HL-60/S4 treated with retinoic acid at 250 ng/mL for 4 days and 3 days (cell line): Measurements from ENCODE around the gene GP2.
"Not testable (repeated sequence)": the region's sequence is repeated elsewhere in the genome, so short reads cannot be mapped to it uniquely, and the experiment has no call there.

ENCODE experiments used
- in situ Hi-C: fragments of 300-500 bp; cut with MboI; formaldehyde crosslinking; loops from 2 replicates; pipeline ENCODE4 v1.7.0; 2022; ENCODE audit warnings: low sequenced_read_pairs

The GP2 gene

DNA sequence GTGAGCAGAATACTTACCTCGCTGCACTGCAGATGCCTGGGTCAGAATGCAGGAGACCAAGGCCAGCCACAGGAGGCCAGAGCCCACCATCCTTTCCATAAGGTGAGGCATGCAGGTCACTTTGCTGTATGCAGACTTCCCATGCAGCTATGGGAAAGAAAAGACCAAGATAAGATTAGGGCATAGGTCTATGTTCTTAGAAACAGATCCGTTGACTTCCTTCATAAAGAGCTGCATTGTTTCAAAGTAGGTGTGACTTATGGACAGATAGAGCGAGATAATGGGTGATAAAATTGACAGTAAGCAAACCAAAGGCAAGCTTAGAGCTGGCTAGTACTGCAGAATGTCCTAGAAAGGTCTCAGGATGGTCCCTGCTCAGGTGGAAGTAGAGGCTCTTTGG, 992 bp downstream of the GP2 start:
- in situ Hi-C loops = no loop called here

GRCh38 chr16:20325005-20325404, 2.3 kb downstream of the GP2 start:
- in situ Hi-C loops = no loop called here

DNA sequence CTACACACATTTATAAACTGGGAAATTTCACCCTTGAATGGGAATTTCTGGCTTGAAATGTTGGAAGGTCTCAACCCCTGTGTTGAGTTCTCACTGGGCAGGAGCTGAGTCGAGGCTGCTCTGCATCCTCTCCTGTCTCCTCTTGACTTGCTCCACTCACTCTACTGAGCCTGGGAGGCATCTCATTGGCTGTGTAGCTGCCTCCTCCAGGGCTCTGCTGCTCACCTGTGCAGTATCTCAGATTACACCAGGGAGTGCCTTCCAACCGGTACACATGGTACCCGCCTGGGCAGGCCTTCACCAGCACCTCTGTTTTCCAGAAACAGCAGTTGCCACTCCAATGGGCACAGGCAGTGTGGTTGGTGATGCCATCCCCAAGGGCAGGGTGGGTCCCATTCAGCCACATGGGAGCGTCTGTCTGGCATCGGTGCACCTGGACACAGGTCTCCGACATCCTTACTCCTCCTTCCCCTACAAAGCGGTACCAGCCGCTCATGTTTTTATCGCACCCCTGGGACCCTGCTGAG, 3.7 kb downstream of the GP2 start:
- in situ Hi-C loops = no loop called here

DNA sequence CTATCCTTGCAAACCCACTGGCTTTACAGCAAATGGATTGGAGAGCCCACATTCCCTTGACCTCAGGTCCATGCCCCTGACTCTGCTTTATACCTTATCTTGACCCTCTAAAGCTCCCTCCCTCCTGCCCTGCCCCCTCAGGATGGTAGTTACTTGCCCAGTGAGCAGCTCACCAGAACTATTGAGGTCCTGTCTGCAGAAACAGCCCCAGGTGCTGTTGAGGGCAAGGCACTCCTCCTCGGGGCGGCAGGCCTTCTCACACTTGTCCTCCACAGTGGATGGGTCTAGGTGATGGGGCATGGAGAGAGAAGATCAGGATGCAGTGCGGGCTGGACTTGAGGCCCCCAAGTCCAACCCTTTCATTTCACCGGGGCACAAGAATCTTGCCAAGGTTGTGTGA, 4.6 kb downstream of the GP2 start:
- in situ Hi-C loops = no loop called here

GRCh38 chr16:20321671-20322070, 5.6 kb downstream of the GP2 start:
- in situ Hi-C loops = no loop called here

DNA sequence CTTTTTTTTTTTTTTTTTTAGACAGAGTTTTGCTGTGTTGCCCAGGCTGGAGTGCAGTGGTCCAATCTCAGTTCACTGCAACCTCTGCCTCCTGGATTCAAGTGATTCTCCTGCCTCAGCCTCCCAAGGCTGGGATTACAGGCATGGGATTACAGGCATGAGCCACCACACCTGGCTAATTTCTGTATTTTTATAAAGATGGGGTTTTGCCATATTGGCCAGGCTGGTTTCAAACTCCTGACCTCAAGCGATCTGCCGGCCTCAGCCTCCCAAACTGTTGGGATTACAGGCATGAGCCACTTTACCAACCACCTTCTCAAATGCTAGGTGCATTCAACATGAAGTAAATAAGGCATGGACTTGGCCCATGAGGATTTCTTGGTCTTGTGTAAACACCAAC, 6.3 kb downstream of the GP2 start:
- in situ Hi-C loops = not testable (repeated sequence)

DNA sequence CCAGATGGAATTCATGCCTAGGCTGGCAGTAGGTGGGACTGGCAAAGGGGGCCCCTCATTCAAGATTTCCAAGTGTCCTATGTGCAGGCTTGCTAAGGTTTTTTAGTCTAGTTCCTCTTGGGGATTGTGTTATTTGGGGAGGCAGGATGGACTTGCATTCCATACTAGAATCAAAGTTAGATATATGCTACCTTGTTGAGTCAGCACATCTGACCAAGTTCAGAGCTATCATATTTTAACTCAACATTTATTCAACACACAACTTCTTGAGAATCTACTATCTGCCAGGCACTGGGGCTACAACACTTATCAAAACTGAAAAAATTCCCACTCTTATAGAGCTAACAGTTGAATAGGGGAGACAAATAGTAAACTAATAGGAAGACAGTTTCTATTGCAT, 6.7 kb downstream of the GP2 start:
- in situ Hi-C loops = no loop called here

GRCh38 chr16:20320178-20320577, 7.1 kb downstream of the GP2 start:
- in situ Hi-C loops = no loop called here

DNA sequence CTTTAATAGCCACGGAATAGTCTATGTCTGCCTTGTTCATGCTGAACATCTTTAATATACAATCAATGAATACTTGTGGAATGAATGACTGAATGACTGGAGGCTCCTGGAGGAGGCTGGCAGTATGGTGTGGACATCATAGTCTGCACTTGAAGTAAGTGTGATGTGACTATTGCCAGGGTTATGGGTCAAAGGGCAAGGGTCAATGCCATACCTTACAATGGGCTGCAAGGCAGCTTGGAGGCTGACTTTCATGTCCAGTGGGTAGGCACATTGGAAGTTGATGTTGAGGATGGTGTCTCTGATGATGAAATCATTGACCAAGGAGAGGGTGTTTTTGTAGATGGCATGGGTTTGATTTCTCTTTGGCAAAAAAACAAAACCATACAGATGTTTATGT, 7.9 kb downstream of the GP2 start:
- in situ Hi-C loops = no loop called here

- in situ Hi-C loops = no loop called here
Observed at GRCh38 chr16:20318437-20318836, 8.9 kb downstream of the GP2 start.

DNA sequence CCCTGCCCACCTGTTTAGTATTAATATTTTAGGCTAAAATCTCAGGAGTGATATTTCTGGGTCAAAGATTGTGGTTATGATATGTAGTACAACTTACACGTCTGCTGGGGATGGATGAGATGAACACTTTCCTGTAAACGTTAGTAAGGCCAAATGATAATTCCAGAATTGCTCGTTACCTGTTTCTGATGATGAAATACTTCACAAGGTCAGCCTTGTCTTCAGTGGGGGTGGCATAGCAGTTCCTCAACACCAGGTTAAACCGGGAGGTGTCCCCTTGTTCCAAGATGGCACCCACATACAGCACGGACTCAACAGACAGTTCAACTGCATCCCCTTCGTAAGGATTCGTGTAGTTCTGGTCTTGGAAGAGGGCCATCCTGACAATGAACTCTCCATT, 9.3 kb downstream of the GP2 start:
- in situ Hi-C loops = no loop called here

DNA sequence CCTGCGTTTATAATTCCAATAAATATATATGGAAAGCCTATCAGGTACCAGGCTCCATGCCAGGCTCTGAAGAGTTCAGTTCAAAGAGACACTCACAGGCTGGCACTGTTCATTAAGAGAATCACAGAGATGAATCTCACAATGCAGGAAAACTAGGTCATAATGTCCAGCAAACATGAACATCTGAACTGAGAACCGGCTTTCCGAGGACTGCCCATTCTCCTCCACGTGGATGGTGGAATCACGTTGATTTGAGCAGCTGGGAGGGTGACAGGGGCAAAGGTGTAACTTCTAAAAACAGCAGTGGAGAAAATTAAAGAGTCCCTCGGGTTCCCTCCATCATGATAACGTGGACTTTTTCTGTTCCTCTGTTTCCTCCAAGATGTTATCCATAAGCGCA, 10.2 kb downstream of the GP2 start:
- in situ Hi-C loops = no loop called here

DNA sequence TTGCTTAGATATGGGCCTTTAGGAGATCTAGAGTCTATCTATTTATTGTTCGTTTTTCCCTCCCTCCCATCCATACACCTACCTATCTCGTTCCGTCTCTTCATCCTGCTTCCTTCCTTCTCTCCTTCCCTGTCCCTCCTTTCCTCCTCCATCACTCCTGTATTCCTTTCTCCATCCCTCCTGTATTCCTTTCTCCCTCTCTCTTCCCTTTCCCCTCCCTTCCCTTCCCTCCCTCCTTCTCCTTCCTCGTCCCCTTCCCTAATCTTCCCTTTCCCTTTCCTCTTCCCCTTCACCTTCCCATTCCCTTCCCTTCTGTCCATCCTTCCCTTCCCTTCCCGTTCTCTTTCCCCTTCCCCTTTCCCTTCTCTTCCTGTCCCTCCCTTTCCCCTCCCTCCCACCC, 10.6 kb downstream of the GP2 start:
- in situ Hi-C loops = no loop called here

DNA sequence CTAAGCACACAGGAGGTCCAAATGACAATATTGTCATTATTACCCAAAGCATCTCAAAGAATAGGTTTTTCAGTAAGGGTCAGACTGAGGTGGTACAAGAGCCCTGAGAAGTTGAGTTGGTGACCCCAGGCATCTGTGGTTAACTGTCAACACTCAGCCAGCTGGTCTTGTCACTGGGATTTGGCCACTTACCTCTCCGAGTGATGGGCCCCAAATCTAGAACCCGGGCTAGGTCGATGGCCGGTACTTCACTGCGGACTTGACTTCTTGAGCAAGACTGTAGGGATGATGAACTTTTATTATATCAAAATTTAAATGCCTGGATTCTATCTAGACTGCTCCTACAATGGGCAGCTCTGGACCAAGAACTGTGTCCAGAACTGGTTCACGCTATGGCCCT, 11.5 kb downstream of the GP2 start:
- in situ Hi-C loops = no loop called here

DNA sequence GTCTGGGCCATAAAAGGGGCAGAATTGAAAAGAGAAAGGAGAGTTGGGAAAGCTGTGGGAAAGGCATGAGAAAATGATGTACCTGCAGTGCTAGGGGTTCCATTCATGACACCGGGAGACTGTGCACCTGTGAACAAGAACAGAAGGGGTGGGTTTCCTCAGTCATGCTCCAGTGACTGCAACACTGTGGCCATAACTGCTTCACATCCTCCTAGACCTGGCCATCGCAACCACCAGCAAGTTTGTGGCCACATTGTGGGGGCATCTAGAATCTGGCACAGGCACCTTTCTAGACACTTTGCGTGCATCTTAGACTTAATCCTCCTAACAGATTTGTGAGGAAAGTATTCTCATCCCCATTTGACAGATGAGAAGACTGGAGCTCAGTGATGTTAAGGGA, 12.7 kb downstream of the GP2 start:
- in situ Hi-C loops = no loop called here

- in situ Hi-C loops = no loop called here
Observed at GRCh38 chr16:20313741-20314140, 13.6 kb downstream of the GP2 start.

DNA sequence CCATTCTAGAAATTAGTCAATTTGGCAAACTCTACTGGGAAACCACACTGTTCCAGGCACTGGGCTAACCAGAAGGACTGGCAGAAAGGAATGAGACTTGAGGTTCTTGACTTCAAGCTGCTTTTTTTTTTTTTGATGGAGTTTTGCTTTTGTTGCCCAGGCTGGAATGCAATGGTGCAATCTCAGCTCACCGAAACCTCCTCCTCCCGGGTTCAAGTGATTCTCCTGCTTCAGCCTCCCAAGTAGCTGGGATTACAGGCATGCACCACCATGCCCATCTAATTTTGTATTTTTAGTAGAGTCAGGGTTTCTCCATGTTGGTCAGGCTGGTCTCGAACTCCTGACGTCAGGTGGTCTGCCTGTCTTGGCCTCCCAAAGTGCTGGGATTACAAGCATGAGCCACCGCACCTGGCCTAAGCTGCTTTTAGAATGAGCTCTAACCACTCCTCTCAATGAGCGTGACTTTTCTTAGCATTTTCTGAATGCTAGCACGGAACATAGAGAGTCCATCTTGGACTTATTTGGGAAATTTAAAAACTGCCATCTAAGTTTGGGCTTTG, 14.7 kb downstream of the GP2 start:
- in situ Hi-C loops = not testable (repeated sequence)

DNA sequence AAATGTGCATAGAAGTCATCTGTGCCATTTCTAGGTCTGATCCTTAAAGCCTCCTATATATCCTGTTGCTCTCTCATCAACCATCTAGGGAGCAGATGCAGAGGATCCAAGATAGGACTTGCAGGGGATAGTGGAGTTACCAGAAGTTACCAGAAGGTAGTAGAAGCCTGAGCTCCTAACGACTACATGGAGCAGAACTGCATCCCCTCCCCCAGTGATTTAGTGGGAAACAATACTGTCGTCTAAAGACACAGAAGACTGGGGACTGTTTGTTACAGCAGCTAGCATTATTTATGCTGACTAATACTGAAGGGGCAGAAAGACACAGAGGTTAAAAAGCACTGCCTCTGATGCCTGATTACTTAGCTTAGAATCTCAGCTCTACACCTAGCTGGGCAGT, 15.8 kb downstream of the GP2 start:
- in situ Hi-C loops = no loop called here

DNA sequence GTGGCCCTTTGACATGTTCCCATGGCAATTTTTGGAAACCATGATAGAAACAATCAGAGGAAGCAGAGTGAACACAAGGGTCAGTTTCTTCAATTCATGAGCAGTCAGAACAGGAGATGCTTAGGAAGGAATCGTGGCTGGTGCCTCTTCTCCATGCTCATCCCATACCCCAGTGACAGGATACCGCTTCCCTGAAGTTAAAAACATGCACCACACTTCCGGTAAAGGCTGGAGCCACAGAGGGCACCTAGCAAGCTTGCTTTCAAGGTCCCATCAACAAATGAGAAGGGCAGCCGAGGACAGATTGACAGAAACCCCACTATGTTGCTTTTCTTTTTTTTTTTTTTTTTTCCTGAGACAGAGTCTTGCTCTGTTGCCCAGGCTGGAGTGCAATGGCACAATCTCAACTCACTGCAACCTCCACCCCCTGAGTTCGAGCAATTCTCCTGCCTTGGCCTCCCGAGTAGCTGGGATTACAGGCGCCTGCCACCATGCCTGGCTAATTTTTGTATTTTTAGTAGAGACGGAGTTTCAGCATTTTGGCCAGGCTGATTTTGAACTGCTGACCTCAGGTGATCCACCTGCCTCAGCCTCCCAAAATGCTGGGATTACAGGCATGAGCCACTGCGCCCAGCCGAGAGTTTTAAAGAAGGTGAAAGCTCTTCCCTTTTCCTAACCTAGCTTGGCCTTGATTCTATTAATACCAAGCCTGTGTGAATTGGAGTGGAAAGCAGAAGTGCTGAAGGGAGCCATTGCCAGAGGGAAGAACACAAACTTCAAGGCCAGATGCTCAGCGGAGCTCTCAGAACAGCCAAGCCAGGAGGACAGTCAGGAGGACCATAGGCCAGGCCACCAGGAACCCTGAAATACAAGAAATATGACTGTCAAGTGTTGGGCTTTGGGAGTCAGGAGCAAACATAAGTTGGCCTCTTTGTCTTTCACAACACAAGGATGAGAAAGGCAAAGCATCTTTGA, 16.6 kb downstream of the GP2 start:
- in situ Hi-C loops = no loop called here

DNA sequence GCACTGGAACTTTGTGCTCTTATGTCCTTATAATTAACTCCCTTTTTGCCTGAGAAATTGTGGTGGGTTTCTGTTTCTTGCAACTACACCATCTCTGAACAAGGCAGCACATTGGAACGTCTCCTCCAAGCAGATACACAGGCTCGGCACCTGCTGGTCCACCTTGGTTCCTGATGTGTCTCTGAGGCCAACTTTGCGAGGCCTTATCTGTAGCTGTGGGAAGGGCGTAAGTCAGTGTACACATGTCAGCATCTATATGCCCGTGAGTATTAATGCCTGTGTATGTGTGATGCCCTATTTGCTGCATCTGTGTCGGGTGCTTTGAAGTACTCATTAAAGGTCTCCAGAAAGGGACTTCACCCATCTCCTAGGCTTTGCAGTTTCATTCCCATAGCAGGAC, 17.5 kb downstream of the GP2 start:
- in situ Hi-C loops = loop anchor here (10.0 kb wide), 1 partner anchor 405 kb away; no protein-coding TSS in a partner anchor

DNA sequence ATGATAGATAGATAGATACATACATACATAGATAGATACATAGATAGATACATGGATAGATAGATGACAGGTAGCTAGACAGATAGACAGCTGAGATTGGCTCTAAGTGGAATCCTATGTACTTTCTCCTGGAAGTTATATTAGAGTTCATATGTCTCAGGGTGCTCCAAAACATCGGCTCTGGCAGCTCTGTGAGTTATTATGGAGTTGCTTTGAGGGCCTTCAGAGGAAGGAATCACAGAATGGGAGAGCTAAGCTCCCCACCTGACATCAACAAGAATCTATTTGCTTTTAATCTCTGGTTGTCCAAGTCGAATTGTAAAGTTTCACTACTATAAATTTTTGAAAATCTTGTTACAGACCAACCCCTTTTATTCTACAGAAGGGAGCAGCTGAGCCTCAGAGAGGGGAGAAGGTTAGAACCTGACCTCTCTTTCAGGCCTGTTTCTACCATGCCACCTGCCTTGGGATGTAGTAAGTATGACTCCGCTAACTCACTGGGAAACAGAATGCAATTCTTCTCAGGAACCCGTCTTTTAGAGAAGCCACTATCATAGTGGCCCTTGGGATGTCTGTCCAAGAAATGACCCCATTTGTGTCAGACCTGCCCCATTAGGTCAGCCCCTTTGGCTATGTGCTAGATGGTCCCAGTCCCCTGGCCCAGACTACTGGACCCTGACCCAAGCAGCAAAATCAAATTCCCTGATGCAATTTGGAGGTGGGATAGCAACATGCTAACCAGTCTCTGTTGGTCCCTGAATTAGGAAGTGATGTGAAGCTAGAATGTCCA, 18.3 kb downstream of the GP2 start:
- in situ Hi-C loops = loop anchor here (10.0 kb wide), 1 partner anchor 404 kb away; no protein-coding TSS in a partner anchor
